Activated CD8-positive, alpha-beta memory T cell treated with anti-CD3 and anti-CD28 coated beads for 4 hours (primary cell): Measurements from ENCODE around the gene TAGLN.

ENCODE experiments used
- DNase-seq, 2 donors: peaks; one replicate each; pipeline ENCODE4 v3.0.0-alpha.2; 2020; ENCODE audit warnings: low read depth in 2 of 2

TAGLN gene

GRCh38 chr11:117214404-117215110 lies 15.4 kb downstream of the TAGLN start:
- DNase-seq, result no peak

GRCh38 chr11:117217141-117218084 lies 18.2 kb downstream of the TAGLN start:
- no peak for DNase-seq

GRCh38 chr11:117218133-117218915 lies 19.2 kb downstream of the TAGLN start:
- no peak for DNase-seq

GRCh38 chr11:117219001-117219400 lies 19.8 kb downstream of the TAGLN start:
- no peak for DNase-seq

GRCh38 chr11:117219455-117219854 lies 20.3 kb downstream of the TAGLN start:
- DNase-seq, result no peak

- DNase-seq, result no peak
These were observed 20.8 kb downstream of the TAGLN start for GRCh38 chr11:117219995-117220394.

GRCh38 chr11:117220568-117220967 lies 21.4 kb downstream of the TAGLN start:
- DNase-seq, result no peak

- no peak for DNase-seq
These were observed 22.0 kb downstream of the TAGLN start for GRCh38 chr11:117220999-117221774.

GRCh38 chr11:117221775-117222517 lies 22.8 kb downstream of the TAGLN start:
- no peak for DNase-seq

- DNase-seq, result no peak
These were observed 24.0 kb downstream of the TAGLN start for GRCh38 chr11:117222991-117223740.

GRCh38 chr11:117223741-117224689 lies 24.8 kb downstream of the TAGLN start:
- no peak for DNase-seq

- no peak for DNase-seq
These were observed 26.5 kb downstream of the TAGLN start for GRCh38 chr11:117225553-117226170.

- no peak for DNase-seq
These were observed 27.5 kb downstream of the TAGLN start for GRCh38 chr11:117226388-117227385.

GRCh38 chr11:117228091-117228490 lies 28.9 kb downstream of the TAGLN start:
- no peak for DNase-seq

GRCh38 chr11:117229411-117229810 lies 30.2 kb downstream of the TAGLN start:
- DNase-seq, result no peak

GRCh38 chr11:117229931-117230285 lies 30.7 kb downstream of the TAGLN start:
- no peak for DNase-seq
